Duodenal mucosa (tissue), 2 donors: ENCODE results near the gene TMEM117.
"Not testable (repeated sequence)": the region's sequence is repeated elsewhere in the genome, so short reads cannot be mapped to it uniquely, and the experiment has no call there.

Experiments used
- H3K27ac ChIP-seq: one replicate; pipeline ENCODE4 v1.7.0; 2013; ENCODE audit warnings: low read depth, low read length
- H3K27me3 ChIP-seq, 2 donors: one replicate each; pipeline ENCODE4 v1.7.0; 2013; ENCODE audit warnings: low read length in 2 of 2, control low read depth in 1 of 2; ENCODE audit not compliant: insufficient read depth in 2 of 2, control insufficient read depth in 1 of 2
- H3K36me3 ChIP-seq, 2 donors: one replicate each; pipeline ENCODE4 v1.7.0; 2013; ENCODE audit warnings: low read length in 2 of 2, control low read depth in 1 of 2; ENCODE audit not compliant: insufficient read depth in 2 of 2, control insufficient read depth in 1 of 2
- H3K4me1 ChIP-seq, 2 donors: one replicate each; pipeline ENCODE4 v1.7.0; 2013; ENCODE audit warnings: low read length in 2 of 2, control low read depth in 1 of 2; ENCODE audit not compliant: insufficient read depth in 2 of 2, control insufficient read depth in 1 of 2
- H3K4me3 ChIP-seq, 2 donors: one replicate each; pipeline ENCODE4 v1.7.0; 2013; ENCODE audit warnings: low read length in 2 of 2, low read depth in 1 of 2
- H3K9ac ChIP-seq, 2 donors: one replicate each; pipeline ENCODE4 v1.7.0; 2013; ENCODE audit warnings: low read length in 2 of 2, low read depth in 1 of 2
- H3K9me3 ChIP-seq, 2 donors: one replicate each; pipeline ENCODE4 v1.7.0; 2013; ENCODE audit warnings: low read length in 2 of 2, control low read depth in 1 of 2; ENCODE audit not compliant: control insufficient read depth in 1 of 2

Gene TMEM117

GRCh38 chr12:44245932-44246331 lies 410.1 kb downstream of the TMEM117 start:
- Histone ChIP-seq H3K9ac (no peak overlapping the region), H3K36me3 (no peaks in the 10 kb centered on the region), H3K9me3 (no peaks in the 10 kb centered on the region), H3K4me1 (no peaks in the 10 kb centered on the region), H3K27me3 (no peaks in the 10 kb centered on the region), H3K4me3 (no peak overlapping the region), H3K27ac (no peak overlapping the region)

- Histone ChIP-seq H3K36me3 (no peaks in the 10 kb centered on the region), H3K9ac (no peak overlapping the region), H3K9me3 (no peaks in the 10 kb centered on the region)
Observed at GRCh38 chr12:44246482-44247105, 410.7 kb downstream of the TMEM117 start.

GRCh38 chr12:44247588-44247987 lies 411.7 kb downstream of the TMEM117 start:
- no peak overlapping the region for H3K4me3 ChIP-seq
- H3K27me3 ChIP-seq, result no peaks in the 10 kb centered on the region
- H3K27ac ChIP-seq, result no peak overlapping the region
- H3K9ac ChIP-seq, result no peak overlapping the region
- H3K36me3 ChIP-seq, result no peaks in the 10 kb centered on the region
- H3K9me3 ChIP-seq, result no peaks in the 10 kb centered on the region
- H3K4me1 ChIP-seq, result no peaks in the 10 kb centered on the region

More at GRCh38 chr12:44246482-44247105, 410.7 kb downstream of the TMEM117 start:
- Histone ChIP-seq H3K4me3 (no peak overlapping the region), H3K27ac (no peak overlapping the region), H3K27me3 (no peaks in the 10 kb centered on the region), H3K4me1 (no peaks in the 10 kb centered on the region)

GRCh38 chr12:44248436-44248835 lies 412.6 kb downstream of the TMEM117 start:
- H3K27me3 ChIP-seq, result no peaks in the 10 kb centered on the region

DNA sequence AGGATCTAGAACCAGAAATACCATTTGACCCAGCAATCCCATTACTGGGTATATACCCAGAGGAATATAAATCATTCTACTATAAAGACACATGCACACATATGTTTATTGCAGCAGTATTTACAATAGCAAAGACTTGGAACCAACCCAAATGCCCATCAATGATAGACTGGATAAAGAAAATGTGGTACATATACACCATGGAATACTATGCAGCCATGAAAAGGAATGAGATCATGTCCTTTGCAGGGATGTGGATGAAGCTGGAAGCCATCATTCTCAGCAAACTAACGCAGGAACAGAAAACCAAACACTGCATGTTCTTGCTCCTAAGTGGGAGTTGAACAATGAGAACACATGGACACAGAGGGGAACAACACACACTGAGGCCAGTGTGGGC lies 414.6 kb downstream of the TMEM117 start:
- not testable (repeated sequence) for H3K4me1 ChIP-seq

More at GRCh38 chr12:44248436-44248835, 412.6 kb downstream of the TMEM117 start:
- H3K9me3 ChIP-seq, result no peaks in the 10 kb centered on the region
- no peak overlapping the region for H3K4me3 ChIP-seq
- H3K9ac ChIP-seq, result no peak overlapping the region
- H3K36me3 ChIP-seq, result no peaks in the 10 kb centered on the region
- no peaks in the 10 kb centered on the region for H3K4me1 ChIP-seq
- H3K27ac ChIP-seq, result no peak overlapping the region

GRCh38 chr12:44253338-44253856 lies 417.5 kb downstream of the TMEM117 start:
- Histone ChIP-seq H3K36me3 (no peaks in the 10 kb centered on the region), H3K27me3 (no peaks in the 10 kb centered on the region), H3K9me3 (no peaks in the 10 kb centered on the region), H3K4me3 (no peak overlapping the region), H3K4me1 (no peaks in the 10 kb centered on the region), H3K27ac (no peak overlapping the region), H3K9ac (no peak overlapping the region)

More for the DNA sequence above, 414.6 kb downstream of the TMEM117 start:
- H3K4me3 ChIP-seq, H3K27me3 ChIP-seq, H3K36me3 ChIP-seq, H3K27ac ChIP-seq, H3K9me3 ChIP-seq, H3K9ac ChIP-seq: not testable (repeated sequence)

DNA sequence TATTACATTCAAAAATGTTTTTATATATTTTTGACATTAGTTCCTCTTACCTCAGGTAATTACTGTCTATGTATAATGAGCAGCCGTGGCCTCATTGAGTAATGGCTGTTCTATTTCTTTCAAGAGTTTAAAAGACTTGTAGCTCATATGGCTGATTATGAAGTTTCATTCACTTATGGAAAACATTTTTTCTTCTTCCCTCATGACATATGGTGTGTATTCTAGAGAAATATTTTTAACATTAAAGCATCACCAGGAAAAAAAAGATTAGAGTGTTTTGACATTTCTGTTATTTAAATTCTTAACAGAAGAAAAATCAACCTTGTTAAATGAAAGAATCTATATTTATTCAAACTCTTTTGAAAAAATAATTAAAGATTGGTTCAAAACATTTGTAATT lies 422.4 kb downstream of the TMEM117 start:
- Histone ChIP-seq H3K4me3 (no peak overlapping the region), H3K9me3 (no peaks in the 10 kb centered on the region), H3K27me3 (no peaks in the 10 kb centered on the region), H3K9ac (no peak overlapping the region), H3K36me3 (no peaks in the 10 kb centered on the region), H3K4me1 (no peaks in the 10 kb centered on the region), H3K27ac (no peak overlapping the region)

GRCh38 chr12:44259890-44260289 lies 424.0 kb downstream of the TMEM117 start:
- H3K27ac ChIP-seq, result no peak overlapping the region
- H3K4me1 ChIP-seq, result no peaks in the 10 kb centered on the region
- H3K9ac ChIP-seq, result no peak overlapping the region
- no peaks in the 10 kb centered on the region for H3K27me3 ChIP-seq
- no peak overlapping the region for H3K4me3 ChIP-seq
- H3K36me3 ChIP-seq, result no peaks in the 10 kb centered on the region
- H3K9me3 ChIP-seq, result no peaks in the 10 kb centered on the region

GRCh38 chr12:44260581-44260980 lies 424.7 kb downstream of the TMEM117 start:
- Histone ChIP-seq H3K27ac (no peak overlapping the region), H3K4me1 (no peaks in the 10 kb centered on the region), H3K9ac (no peak overlapping the region), H3K36me3 (no peaks in the 10 kb centered on the region), H3K9me3 (no peaks in the 10 kb centered on the region), H3K4me3 (no peak overlapping the region), H3K27me3 (no peaks in the 10 kb centered on the region)

GRCh38 chr12:44285321-44285960 lies 449.6 kb downstream of the TMEM117 start:
- no peaks in the 10 kb centered on the region for H3K27me3 ChIP-seq
- no peak overlapping the region for H3K27ac ChIP-seq
- no peaks in the 10 kb centered on the region for H3K36me3 ChIP-seq
- H3K9ac ChIP-seq, result no peak overlapping the region
- H3K9me3 ChIP-seq, result no peaks in the 10 kb centered on the region
- no peaks in the 10 kb centered on the region for H3K4me1 ChIP-seq
- no peak overlapping the region for H3K4me3 ChIP-seq
